Uterus (tissue), 2 donors: Measurements from ENCODE around the gene VPS52.

Source experiments
- CTCF ChIP-seq, 4 experiments: fragments of 200-600 bp in 2 of 4; fragments of 450-650 bp in 2 of 4; sonication (generic) in 2 of 4; IDR thresholded peaks; one replicate each; pipeline ENCODE4 v1.5.1; 2016 to 2019; ENCODE audit warnings: antibody characterized with exemption in 4 of 4, mild to moderate bottlenecking in 2 of 4, moderate library complexity in 1 of 4
- POLR2A ChIP-seq, 2 donors: fragments of 450-650 bp; IDR thresholded peaks; one replicate each; pipeline ENCODE4 v1.6.1; 2016; ENCODE audit warnings: antibody characterized with exemption in 2 of 2, mild to moderate bottlenecking in 1 of 2, moderate library complexity in 1 of 2

DNA sequence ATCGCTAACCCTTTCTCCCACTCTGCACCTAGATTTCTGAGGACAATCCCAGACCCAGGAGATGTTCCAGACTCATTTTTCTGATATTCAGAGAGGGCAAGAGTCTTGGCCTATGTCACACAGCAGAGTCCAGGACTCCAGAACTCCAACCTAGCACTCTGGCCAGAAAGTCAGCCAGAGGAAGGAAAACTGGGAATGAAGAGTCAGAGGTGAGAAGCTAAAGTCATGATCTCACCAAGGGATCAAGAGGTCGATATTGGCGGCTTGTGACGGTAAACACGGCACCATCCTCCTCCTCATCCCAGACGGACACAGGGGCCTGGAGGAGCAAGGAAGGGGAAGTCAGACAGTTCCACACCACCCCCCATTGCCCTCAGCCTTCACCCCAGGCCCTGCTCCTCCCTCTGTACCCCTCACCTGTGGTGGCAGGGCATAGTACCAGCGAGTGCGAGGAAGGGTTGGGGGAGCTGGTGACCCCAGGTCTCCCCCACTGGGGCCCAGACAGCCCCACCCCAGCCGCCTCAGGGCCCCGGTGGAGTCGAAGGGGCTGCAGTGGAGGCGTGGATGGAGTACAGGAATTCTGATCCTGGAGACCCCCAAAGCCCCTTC is 25.2 kb upstream of the VPS52 start:
- TF ChIP-seq CTCF (IDR thresholded peaks at IDR 0.05), result no peak
- no peak for TF ChIP-seq POLR2A (IDR thresholded peaks at IDR 0.05)
